DND-41 (cell line): ENCODE measurements around the gene SERPINB2.

Experiments used
- EZH2 ChIP-seq: IDR thresholded peaks from 3 replicates; pipeline ENCODE4 v1.6.1; 2012; ENCODE audit warnings: borderline replicate concordance, low read depth, mild to moderate bottlenecking, moderate library complexity, low read length, inconsistent platforms; ENCODE audit not compliant: severe bottlenecking
- TF ChIP-seq, protein P1 (sequence below): IDR thresholded peaks from 2 replicates; pipeline ENCODE4 v1.5.1; 2012; ENCODE audit warnings: borderline replicate concordance, low read length, moderate library complexity, mild to moderate bottlenecking; ENCODE audit not compliant: poor library complexity, severe bottlenecking; ENCODE audit errors: extremely low read depth

DNA sequence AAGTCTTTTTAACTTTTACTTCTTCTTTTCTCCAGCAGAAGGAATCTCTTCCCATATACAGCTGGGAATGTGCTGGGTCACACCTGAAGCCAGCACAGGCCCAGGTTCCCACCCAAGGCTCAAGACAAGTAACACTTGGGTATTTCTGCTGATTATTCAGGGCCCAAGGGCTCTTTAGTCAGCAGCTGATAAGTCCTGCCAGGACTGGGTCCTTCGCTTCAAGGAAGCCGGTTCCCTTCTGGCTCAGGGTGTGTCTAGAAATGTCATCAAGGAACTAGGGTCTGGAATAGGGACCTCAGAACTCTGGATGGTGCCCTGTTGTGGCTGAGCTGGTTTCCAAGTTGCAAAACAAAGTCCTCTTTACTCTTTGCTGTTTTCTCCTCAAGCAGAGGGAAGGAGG is 27.0 kb upstream of the SERPINB2 start:
- TF ChIP-seq, protein P1, sequence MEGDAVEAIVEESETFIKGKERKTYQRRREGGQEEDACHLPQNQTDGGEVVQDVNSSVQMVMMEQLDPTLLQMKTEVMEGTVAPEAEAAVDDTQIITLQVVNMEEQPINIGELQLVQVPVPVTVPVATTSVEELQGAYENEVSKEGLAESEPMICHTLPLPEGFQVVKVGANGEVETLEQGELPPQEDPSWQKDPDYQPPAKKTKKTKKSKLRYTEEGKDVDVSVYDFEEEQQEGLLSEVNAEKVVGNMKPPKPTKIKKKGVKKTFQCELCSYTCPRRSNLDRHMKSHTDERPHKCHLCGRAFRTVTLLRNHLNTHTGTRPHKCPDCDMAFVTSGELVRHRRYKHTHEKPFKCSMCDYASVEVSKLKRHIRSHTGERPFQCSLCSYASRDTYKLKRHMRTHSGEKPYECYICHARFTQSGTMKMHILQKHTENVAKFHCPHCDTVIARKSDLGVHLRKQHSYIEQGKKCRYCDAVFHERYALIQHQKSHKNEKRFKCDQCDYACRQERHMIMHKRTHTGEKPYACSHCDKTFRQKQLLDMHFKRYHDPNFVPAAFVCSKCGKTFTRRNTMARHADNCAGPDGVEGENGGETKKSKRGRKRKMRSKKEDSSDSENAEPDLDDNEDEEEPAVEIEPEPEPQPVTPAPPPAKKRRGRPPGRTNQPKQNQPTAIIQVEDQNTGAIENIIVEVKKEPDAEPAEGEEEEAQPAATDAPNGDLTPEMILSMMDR, result no peak
- TF ChIP-seq EZH2, result no peak
